ENCODE measurements around the gene CAND1.

The CAND1 gene

GRCh38 chr12:67280088-67280487 lies 10.9 kb downstream of the CAND1 start:
- H3K4me3 ChIP-seq (ENCODE audit: low read depth, low read length), result no peak overlapping the region

DNA sequence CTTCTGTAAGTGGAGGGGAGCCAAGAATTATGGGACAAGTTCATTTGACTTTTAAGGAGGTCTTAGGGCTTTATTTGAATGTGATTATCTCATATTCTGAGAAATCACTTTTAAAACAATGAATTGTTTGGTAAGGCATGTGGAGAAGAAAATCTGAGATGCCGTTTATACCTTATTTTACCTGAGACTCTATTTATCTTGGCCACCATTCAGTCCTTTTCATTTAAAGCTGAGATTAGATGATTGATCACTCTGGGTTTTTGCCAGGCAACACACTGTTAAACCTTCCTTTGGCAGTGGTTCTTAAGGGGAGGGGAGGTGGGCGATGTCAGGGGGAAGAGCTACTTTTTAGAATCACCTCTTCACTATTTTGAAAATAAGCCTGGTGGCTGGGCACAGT lies 11.4 kb downstream of the CAND1 start:
- H3K4me3 ChIP-seq (ENCODE audit: low read depth, low read length), result no peak overlapping the region

GRCh38 chr12:67284561-67284960 lies 15.4 kb downstream of the CAND1 start:
- H3K4me3 ChIP-seq (ENCODE audit: low read depth, low read length), result no peak overlapping the region

DNA sequence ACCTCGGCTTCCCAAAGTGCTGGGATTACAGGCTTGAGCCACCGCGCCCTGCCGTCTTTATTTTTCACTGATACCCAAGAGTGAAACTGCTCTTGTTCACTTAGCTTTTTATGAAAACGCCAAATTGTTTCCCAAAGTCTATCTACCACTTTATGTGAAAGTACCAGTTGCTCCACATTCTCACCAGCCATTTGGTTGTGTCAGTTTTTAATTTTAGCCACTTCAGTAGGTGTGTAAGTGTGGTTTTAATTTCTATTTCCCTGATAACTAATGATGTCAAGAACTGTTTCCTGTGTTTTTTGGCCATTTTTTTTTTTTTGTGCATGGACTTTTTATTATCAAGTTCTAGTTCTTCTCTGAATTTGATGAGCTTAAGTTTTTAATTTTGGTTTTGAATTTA lies 17.1 kb downstream of the CAND1 start:
- no peak overlapping the region for H3K4me3 ChIP-seq (ENCODE audit: low read depth, low read length)

DNA sequence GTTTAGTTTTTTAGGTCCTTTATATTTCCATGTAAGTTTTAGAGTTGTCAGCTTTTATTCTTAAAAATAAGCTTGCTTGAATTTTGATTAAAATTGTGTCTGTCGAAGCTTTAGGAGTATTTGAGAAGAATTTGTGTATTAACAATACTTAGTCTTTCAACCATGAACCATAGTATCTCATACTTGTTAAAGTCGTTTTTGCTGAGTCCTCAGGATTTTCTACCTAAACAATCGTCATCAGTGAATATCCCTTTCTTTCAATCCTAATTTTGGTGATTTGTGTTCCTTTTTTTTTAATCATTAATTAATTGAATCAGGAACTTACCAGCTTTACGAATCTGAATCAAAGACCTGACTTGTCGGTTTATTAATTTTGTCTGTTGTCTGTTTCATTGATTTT lies 18.2 kb downstream of the CAND1 start:
- H3K4me3 ChIP-seq (ENCODE audit: low read depth, low read length), result no peak overlapping the region

- H3K4me3 ChIP-seq (ENCODE audit: low read depth, low read length), result no peak overlapping the region
Measured at GRCh38 chr12:67288561-67288960, 19.4 kb downstream of the CAND1 start.

DNA sequence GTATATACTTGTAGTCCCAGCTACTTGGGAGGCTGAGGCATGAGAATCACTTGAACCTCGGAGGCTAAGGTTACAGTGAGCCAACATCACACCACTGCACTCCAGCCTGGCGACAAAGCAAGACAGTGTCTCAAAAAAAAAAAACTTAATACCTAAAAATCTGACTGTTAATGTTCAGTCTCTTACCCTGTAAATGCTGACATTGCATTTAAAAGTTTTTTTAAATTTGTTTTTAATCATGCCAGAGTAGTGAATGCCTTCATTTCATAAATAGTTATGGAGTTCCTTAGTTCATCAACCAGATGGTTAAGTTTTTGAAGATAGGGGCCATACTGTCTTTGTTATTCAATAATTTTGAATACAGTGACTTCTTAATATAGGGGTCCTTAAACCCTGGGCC lies 21.2 kb downstream of the CAND1 start:
- no peak overlapping the region for H3K4me3 ChIP-seq (ENCODE audit: low read depth, low read length)

DNA sequence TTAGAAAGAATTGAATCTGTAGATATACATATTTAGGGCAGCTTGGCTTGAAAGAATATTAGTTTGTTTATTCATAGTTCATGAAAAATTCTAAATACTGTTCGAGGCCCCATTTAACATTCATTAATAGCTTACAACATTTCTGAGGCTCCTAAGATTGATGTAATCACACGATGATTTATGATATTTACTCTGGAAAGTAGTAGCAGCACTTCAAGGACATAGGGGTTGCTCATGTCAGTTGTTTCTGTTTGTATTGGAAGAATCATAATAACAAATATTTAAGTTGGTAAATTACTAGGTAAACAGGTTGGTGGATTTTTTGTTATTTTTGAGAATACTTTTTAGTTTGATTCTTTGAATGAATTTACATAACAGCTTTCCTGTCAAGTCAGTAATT lies 30.4 kb downstream of the CAND1 start:
- no peak overlapping the region for H3K4me3 ChIP-seq (ENCODE audit: low read depth, low read length)

GRCh38 chr12:67299926-67300325 lies 30.8 kb downstream of the CAND1 start:
- no peak overlapping the region for H3K4me3 ChIP-seq (ENCODE audit: low read depth, low read length)

DNA sequence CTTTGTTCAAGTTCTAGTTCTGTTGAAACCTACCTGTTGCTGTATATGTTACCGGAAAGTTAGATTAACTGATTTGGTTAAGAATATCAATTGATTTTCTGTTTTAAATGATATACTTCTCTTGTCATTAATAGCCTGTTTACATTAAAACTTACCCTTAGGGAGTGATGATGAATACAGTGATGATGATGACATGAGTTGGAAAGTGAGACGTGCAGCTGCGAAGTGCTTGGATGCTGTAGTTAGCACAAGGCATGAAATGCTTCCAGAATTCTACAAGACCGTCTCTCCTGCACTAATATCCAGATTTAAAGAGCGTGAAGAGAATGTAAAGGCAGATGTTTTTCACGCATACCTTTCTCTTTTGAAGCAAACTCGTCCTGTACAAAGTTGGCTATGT lies 33.0 kb downstream of the CAND1 start:
- no peak overlapping the region for H3K4me3 ChIP-seq (ENCODE audit: low read depth, low read length)

GRCh38 chr12:67305544-67305943 lies 36.4 kb downstream of the CAND1 start:
- H3K4me3 ChIP-seq (ENCODE audit: low read depth, low read length), result no peak overlapping the region

- no peak overlapping the region for H3K4me3 ChIP-seq (ENCODE audit: low read depth, low read length)
Measured at GRCh38 chr12:67306712-67307111, 37.6 kb downstream of the CAND1 start.

- H3K4me3 ChIP-seq (ENCODE audit: low read depth, low read length), result no peak overlapping the region
Measured at GRCh38 chr12:67315661-67316060, 46.5 kb downstream of the CAND1 start.

DNA sequence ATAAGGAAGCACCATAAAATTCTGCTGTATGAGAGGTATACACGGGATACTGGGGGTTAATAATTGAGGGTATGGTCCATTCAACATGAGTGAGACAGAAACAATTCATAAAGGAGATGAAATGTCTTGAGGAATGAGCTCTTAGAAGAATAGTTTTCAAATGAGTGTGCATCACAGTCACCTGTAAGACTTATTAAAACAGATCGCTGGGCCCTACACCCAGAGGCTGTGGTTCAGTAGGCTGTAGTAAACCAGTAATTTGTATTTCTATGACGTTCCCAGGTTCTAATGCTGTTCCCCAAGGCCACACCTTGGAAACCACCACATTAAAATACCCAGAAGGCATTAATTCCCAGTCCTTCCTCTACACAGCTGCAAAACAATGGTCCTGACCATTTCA lies 49.6 kb downstream of the CAND1 start:
- no peak overlapping the region for H3K4me3 ChIP-seq (ENCODE audit: low read depth, low read length)

DNA sequence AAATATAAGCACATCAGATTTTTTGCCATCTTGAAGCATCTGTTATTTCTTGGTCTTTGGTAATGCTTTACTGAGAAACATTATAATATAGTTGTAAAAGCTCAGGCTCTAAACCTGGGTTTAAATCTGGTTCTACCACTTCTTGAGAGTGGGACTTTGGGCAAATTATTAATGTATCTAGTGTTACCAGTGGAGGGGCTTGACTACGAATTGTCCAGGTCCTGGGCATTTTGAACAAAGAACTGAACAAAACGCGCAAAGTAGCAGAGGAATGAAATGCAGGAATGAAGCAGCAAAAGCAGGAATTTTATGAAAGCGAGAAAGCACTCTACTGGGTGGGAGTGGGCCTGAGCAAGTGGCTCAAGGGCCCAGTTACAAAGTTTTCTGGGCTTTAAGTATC lies 50.8 kb downstream of the CAND1 start:
- H3K4me3 ChIP-seq (ENCODE audit: low read depth, low read length), result no peak overlapping the region

DNA sequence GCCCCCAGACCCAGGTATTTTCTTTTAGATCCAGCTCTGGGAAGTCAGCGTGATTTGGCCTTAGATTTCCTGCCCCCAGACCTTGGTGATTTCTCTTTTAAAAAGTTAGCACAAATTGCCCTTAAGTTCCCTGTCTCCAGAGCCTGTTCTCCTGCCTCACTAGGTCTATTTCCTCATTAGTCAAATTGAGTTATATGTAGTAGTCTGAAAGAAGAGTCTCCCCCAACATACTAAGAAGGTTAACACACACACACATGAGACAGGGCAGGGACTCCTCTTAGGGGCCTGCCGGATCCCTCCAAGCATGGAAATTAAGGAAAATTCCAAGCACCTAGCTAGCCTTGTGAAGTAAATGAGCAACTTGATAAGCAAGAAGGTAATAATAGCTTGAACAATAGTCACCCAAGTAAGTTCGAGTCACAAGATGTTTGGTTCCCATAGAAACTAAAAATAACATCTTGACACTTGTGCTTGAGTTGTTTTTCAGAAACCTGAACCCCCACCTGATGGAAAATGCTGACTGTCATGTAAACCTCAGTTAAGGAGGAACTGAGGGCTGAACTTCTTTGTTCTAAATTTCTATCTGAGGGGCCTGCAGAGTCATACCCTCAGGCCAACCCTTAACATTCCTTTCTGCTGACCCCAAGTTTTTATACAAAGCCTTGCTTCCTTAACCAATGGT lies 51.6 kb downstream of the CAND1 start:
- H3K4me3 ChIP-seq (ENCODE audit: low read depth, low read length), result no peak overlapping the region

- H3K4me3 ChIP-seq (ENCODE audit: low read depth, low read length), result no peak overlapping the region
Measured at GRCh38 chr12:67322580-67322979, 53.4 kb downstream of the CAND1 start.

DNA sequence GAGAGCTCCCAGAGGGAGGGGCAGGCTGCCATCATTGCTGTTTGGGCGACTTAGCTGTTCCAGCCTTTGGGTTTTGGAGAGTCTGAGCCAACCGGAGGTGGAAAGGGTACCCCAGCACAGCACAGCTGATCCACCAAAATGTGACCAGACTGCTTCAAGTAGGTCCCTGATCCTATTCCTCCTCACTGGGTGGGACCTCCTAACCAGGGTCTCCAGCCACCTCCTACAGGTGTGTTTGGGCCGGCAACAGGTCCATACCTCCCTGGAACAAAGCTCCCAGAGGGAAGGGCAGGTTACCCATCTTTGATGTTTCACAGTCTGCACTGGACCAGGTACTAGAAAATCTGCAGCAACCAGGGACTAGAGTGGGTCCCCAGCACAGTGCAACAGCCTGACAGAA lies 53.8 kb downstream of the CAND1 start:
- no peak overlapping the region for H3K4me3 ChIP-seq (ENCODE audit: low read depth, low read length)

GRCh38 chr12:67326637-67327036 lies 57.5 kb downstream of the CAND1 start:
- no peak overlapping the region for H3K4me3 ChIP-seq (ENCODE audit: low read depth, low read length)

GRCh38 chr12:67327466-67327865 lies 58.3 kb downstream of the CAND1 start:
- no peak overlapping the region for H3K4me3 ChIP-seq (ENCODE audit: low read depth, low read length)

GRCh38 chr12:67331123-67331522 lies 62.0 kb downstream of the CAND1 start:
- no peak overlapping the region for H3K4me3 ChIP-seq (ENCODE audit: low read depth, low read length)

- H3K4me3 ChIP-seq (ENCODE audit: low read depth, low read length), result no peak overlapping the region
Measured at GRCh38 chr12:67331828-67332227, 62.7 kb downstream of the CAND1 start.

GRCh38 chr12:67333649-67334048 lies 64.5 kb downstream of the CAND1 start:
- no peak overlapping the region for H3K4me3 ChIP-seq (ENCODE audit: low read depth, low read length)

Data from iPS-11a (cell line).